ENCODE results near the gene KDM3A. TPM values are rescaled to one million over a fixed set of nuclear protein-coding genes. Genes with fewer than 3 reads are reported as not detected.

KDM3A gene
- total and polyA plus RNA-seq, 2 experiments from 2014 or later: 8.9 to 21.8 TPM

- Histone ChIP-seq H3K79me2 (replicated peaks; ENCODE audit: insufficient read depth) (no peaks in the 10 kb centered on the region), H2AFZ (no peak overlapping the region), H3K27me3 (ENCODE audit: insufficient read depth) (0 out of 2 replicates have a peak, but pooled peaks cover 1% of the 10 kb centered on the region), H3K27ac (ENCODE audit: low read depth) (no peak overlapping the region), H4K20me1 (replicated peaks; ENCODE audit: insufficient read depth) (no peaks in the 10 kb centered on the region), H3K4me3 (no peak overlapping the region), H3K4me2 (no peak overlapping the region), H3F3A (replicated peaks; ENCODE audit: low read depth) (no peaks in the 10 kb centered on the region), H3K36me3 (ENCODE audit: insufficient read depth) (peaks cover 3% of the 10 kb centered on the region; the same call in 1 of the 2 replicates), H3K9me2 (ENCODE audit: insufficient read depth) (no peaks in the 10 kb centered on the region), H3K4me1 (ENCODE audit: insufficient read depth) (no peaks in the 10 kb centered on the region)
- ATAC-seq (no peak), DNase-seq (ENCODE audit: low spot score) (no peak)
- Mint-ChIP-seq H3K27ac (no peak overlapping the region), H3K27me3 (ENCODE audit: insufficient read depth, low read depth, poor library complexity) (no peaks in the 10 kb centered on the region), H3K9me3 (peaks cover 26% of the 10 kb centered on the region), H3K4me3 (no peak overlapping the region), H3K4me1 (no peaks in the 10 kb centered on the region), H3K36me3 (ENCODE audit: low read depth) (peaks cover 12% of the 10 kb centered on the region)
- TF ChIP-seq EZH2 (IDR thresholded peaks at IDR 0.05; ENCODE audit: low read depth, unreplicated experiment): no peak
- TF ChIP-seq, protein P1, sequence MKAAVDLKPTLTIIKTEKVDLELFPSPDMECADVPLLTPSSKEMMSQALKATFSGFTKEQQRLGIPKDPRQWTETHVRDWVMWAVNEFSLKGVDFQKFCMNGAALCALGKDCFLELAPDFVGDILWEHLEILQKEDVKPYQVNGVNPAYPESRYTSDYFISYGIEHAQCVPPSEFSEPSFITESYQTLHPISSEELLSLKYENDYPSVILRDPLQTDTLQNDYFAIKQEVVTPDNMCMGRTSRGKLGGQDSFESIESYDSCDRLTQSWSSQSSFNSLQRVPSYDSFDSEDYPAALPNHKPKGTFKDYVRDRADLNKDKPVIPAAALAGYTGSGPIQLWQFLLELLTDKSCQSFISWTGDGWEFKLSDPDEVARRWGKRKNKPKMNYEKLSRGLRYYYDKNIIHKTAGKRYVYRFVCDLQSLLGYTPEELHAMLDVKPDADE (IDR thresholded peaks at IDR 0.05): no peak
- TF ChIP-seq CREB1 (CRISPR knock-in tag; IDR thresholded peaks at IDR 0.05; ENCODE audit: low read depth): no peak
- TF ChIP-seq EZH2phosphoT487 (IDR thresholded peaks at IDR 0.05; ENCODE audit: unreplicated experiment): no peak
- TF ChIP-seq STAT1 (IDR thresholded peaks at IDR 0.05; ENCODE audit: unreplicated experiment): no peak
- TF ChIP-seq, protein P2, sequence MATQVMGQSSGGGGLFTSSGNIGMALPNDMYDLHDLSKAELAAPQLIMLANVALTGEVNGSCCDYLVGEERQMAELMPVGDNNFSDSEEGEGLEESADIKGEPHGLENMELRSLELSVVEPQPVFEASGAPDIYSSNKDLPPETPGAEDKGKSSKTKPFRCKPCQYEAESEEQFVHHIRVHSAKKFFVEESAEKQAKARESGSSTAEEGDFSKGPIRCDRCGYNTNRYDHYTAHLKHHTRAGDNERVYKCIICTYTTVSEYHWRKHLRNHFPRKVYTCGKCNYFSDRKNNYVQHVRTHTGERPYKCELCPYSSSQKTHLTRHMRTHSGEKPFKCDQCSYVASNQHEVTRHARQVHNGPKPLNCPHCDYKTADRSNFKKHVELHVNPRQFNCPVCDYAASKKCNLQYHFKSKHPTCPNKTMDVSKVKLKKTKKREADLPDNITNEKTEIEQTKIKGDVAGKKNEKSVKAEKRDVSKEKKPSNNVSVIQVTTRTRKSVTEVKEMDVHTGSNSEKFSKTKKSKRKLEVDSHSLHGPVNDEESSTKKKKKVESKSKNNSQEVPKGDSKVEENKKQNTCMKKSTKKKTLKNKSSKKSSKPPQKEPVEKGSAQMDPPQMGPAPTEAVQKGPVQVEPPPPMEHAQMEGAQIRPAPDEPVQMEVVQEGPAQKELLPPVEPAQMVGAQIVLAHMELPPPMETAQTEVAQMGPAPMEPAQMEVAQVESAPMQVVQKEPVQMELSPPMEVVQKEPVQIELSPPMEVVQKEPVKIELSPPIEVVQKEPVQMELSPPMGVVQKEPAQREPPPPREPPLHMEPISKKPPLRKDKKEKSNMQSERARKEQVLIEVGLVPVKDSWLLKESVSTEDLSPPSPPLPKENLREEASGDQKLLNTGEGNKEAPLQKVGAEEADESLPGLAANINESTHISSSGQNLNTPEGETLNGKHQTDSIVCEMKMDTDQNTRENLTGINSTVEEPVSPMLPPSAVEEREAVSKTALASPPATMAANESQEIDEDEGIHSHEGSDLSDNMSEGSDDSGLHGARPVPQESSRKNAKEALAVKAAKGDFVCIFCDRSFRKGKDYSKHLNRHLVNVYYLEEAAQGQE (IDR thresholded peaks at IDR 0.05; ENCODE audit: unreplicated experiment): no peak
- no peak for TF ChIP-seq ZNF114 (CRISPR knock-in tag; IDR thresholded peaks at IDR 0.05)
- no peak for TF ChIP-seq ZNF331 (CRISPR knock-in tag; IDR thresholded peaks at IDR 0.05; ENCODE audit: low read depth)
- TF ChIP-seq POLR2AphosphoS5 (IDR thresholded peaks at IDR 0.05; ENCODE audit: low read depth): no peak
- no peak for TF ChIP-seq CTCF (conservative IDR thresholded peaks at IDR 0.05; ENCODE audit: low read depth in 2 of 2)
- no peak for TF ChIP-seq JUNB (IDR thresholded peaks at IDR 0.05; ENCODE audit: unreplicated experiment)
- TF ChIP-seq, protein P3, sequence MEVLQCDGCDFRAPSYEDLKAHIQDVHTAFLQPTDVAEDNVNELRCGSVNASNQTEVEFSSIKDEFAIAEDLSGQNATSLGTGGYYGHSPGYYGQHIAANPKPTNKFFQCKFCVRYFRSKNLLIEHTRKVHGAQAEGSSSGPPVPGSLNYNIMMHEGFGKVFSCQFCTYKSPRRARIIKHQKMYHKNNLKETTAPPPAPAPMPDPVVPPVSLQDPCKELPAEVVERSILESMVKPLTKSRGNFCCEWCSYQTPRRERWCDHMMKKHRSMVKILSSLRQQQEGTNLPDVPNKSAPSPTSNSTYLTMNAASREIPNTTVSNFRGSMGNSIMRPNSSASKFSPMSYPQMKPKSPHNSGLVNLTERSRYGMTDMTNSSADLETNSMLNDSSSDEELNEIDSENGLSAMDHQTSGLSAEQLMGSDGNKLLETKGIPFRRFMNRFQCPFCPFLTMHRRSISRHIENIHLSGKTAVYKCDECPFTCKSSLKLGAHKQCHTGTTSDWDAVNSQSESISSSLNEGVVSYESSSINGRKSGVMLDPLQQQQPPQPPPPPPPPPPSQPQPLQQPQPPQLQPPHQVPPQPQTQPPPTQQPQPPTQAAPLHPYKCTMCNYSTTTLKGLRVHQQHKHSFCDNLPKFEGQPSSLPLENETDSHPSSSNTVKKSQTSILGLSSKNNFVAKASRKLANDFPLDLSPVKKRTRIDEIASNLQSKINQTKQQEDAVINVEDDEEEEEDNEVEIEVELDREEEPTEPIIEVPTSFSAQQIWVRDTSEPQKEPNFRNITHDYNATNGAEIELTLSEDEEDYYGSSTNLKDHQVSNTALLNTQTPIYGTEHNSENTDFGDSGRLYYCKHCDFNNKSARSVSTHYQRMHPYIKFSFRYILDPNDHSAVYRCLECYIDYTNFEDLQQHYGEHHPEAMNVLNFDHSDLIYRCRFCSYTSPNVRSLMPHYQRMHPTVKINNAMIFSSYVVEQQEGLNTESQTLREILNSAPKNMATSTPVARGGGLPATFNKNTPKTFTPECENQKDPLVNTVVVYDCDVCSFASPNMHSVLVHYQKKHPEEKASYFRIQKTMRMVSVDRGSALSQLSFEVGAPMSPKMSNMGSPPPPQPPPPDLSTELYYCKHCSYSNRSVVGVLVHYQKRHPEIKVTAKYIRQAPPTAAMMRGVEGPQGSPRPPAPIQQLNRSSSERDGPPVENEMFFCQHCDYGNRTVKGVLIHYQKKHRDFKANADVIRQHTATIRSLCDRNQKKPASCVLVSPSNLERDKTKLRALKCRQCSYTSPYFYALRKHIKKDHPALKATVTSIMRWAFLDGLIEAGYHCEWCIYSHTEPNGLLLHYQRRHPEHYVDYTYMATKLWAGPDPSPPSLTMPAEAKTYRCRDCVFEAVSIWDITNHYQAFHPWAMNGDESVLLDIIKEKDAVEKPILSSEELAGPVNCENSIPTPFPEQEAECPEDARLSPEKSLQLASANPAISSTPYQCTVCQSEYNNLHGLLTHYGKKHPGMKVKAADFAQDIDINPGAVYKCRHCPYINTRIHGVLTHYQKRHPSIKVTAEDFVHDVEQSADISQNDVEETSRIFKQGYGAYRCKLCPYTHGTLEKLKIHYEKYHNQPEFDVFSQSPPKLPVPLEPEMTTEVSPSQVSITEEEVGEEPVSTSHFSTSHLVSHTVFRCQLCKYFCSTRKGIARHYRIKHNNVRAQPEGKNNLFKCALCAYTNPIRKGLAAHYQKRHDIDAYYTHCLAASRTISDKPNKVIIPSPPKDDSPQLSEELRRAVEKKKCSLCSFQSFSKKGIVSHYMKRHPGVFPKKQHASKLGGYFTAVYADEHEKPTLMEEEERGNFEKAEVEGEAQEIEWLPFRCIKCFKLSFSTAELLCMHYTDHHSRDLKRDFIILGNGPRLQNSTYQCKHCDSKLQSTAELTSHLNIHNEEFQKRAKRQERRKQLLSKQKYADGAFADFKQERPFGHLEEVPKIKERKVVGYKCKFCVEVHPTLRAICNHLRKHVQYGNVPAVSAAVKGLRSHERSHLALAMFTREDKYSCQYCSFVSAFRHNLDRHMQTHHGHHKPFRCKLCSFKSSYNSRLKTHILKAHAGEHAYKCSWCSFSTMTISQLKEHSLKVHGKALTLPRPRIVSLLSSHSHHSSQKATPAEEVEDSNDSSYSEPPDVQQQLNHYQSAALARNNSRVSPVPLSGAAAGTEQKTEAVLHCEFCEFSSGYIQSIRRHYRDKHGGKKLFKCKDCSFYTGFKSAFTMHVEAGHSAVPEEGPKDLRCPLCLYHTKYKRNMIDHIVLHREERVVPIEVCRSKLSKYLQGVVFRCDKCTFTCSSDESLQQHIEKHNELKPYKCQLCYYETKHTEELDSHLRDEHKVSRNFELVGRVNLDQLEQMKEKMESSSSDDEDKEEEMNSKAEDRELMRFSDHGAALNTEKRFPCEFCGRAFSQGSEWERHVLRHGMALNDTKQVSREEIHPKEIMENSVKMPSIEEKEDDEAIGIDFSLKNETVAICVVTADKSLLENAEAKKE (CRISPR knock-in tag; IDR thresholded peaks at IDR 0.05): no peak
- no peak for TF ChIP-seq NANOG (IDR thresholded peaks at IDR 0.05; ENCODE audit: borderline replicate concordance)
Measured at GRCh38 chr2:86434290-86434689, 6.9 kb upstream of the KDM3A start.
